Neural cell (in vitro differentiated cells): Measurements from ENCODE around the gene PRKD1. TPM values are rescaled to one million over a fixed set of nuclear protein-coding genes. Genes with fewer than 3 reads are reported as not detected.

ENCODE experiments used
- H2AFZ ChIP-seq: fragments of 200-600, 300-800 bp; sonication (generic), shearing (Covaris generic); 2 replicates; pipeline ENCODE4 v1.6.0; 2014; ENCODE audit warnings: low read depth, mild to moderate bottlenecking, antibody characterized with exemption, low read length, moderate library complexity
- H3F3A ChIP-seq: fragments of 200-600 bp; shearing (Covaris generic); 2 replicates; pipeline ENCODE4 v1.6.1; 2016; ENCODE audit warnings: mild to moderate bottlenecking, moderate library complexity, mixed read lengths, antibody characterized with exemption, low read length; ENCODE audit not compliant: insufficient read depth, poor library complexity, severe bottlenecking
- H3K27ac ChIP-seq: fragments of 200-600, 300-800 bp; sonication (generic), shearing (Covaris generic); 2 replicates; pipeline ENCODE4 v1.5.1; 2014; ENCODE audit warnings: mild to moderate bottlenecking, low read length, moderate library complexity
- H3K27me3 ChIP-seq: fragments of 300-800, 200-600 bp; sonication (generic), shearing (Covaris generic); 2 replicates; pipeline ENCODE4 v1.6.0; 2014; ENCODE audit warnings: mild to moderate bottlenecking, low read depth, low read length, moderate library complexity; ENCODE audit not compliant: insufficient read depth
- H3K36me3 ChIP-seq: fragments of 300-800, 200-600 bp; sonication (generic), shearing (Covaris generic); 2 replicates; pipeline ENCODE4 v1.5.1; 2014; ENCODE audit warnings: mild to moderate bottlenecking, antibody characterized with exemption, low read length, moderate library complexity; ENCODE audit not compliant: insufficient read depth
- H3K4me2 ChIP-seq: fragments of 300-800, 200-600 bp; sonication (generic), shearing (Covaris generic); 2 replicates; pipeline ENCODE4 v1.6.0; 2014; ENCODE audit warnings: mild to moderate bottlenecking, low read length
- H3K4me3 ChIP-seq: fragments of 300-800, 200-600 bp; sonication (generic), shearing (Covaris generic); 2 replicates; pipeline ENCODE4 v1.5.1; 2014; ENCODE audit warnings: mild to moderate bottlenecking, low read length, moderate library complexity
- H3K79me2 ChIP-seq: fragments of 200-600 bp; shearing (Covaris generic); replicated peaks from 2 replicates; pipeline ENCODE4 v1.6.0; 2014; ENCODE audit warnings: mild to moderate bottlenecking, low read length, moderate library complexity; ENCODE audit not compliant: insufficient read depth
- H3K9ac ChIP-seq: fragments of 300-800, 200-600 bp; sonication (generic), shearing (Covaris generic); 2 replicates; pipeline ENCODE4 v1.6.1; 2016; ENCODE audit warnings: mild to moderate bottlenecking, low read length, mixed read lengths
- H3K9me2 ChIP-seq: fragments of 200-600 bp; shearing (Covaris generic); 2 replicates; pipeline ENCODE4 v1.6.1; 2016; ENCODE audit warnings: mild to moderate bottlenecking, low read length, mixed read lengths; ENCODE audit not compliant: insufficient read depth
- H3K9me3 ChIP-seq: fragments of 200-600, 300-800 bp; sonication (generic), shearing (Covaris generic); 2 replicates; pipeline ENCODE4 v1.6.1; 2016; ENCODE audit warnings: mild to moderate bottlenecking, mixed run types, low read length, moderate library complexity, mixed read lengths
- H4K20me1 ChIP-seq: fragments of 200-600 bp; shearing (Covaris generic); 2 replicates; pipeline ENCODE4 v1.6.1; 2016; ENCODE audit warnings: mild to moderate bottlenecking, mixed run types; ENCODE audit not compliant: insufficient read depth
- CTCF ChIP-seq: fragments of 450-650 bp; IDR thresholded peaks from 2 replicates; pipeline ENCODE4 v1.5.1; 2014; ENCODE audit warnings: antibody characterized with exemption, mild to moderate bottlenecking, moderate library complexity; ENCODE audit not compliant: poor library complexity, severe bottlenecking
- EP300 ChIP-seq: fragments of 450-650 bp; conservative IDR thresholded peaks from 2 replicates; pipeline ENCODE4 v1.6.1; 2014; ENCODE audit warnings: antibody characterized with exemption, mild to moderate bottlenecking, moderate library complexity; ENCODE audit not compliant: poor library complexity, severe bottlenecking
- EZH2 ChIP-seq: fragments of 200-600, 300-800 bp; shearing (Covaris generic), sonication (generic); IDR thresholded peaks from 2 replicates; pipeline ENCODE4 v1.6.1; 2014; ENCODE audit warnings: antibody characterized with exemption, low read length, borderline replicate concordance, mild to moderate bottlenecking; ENCODE audit not compliant: insufficient read depth, poor library complexity, severe bottlenecking
- MXI1 ChIP-seq: fragments of 450-650 bp; conservative IDR thresholded peaks from 2 replicates; pipeline ENCODE4 v1.6.1; 2014; ENCODE audit warnings: antibody characterized with exemption, mild to moderate bottlenecking; ENCODE audit not compliant: poor library complexity, severe bottlenecking
- POLR2AphosphoS5 ChIP-seq: IDR thresholded peaks from 2 replicates; pipeline ENCODE4 v1.6.1; 2012
- RAD21 ChIP-seq: fragments of 450-650 bp; conservative IDR thresholded peaks from 2 replicates; pipeline ENCODE4 v1.6.1; 2014; ENCODE audit warnings: antibody characterized with exemption, mild to moderate bottlenecking, moderate library complexity
- REST ChIP-seq: IDR thresholded peaks from 2 replicates; pipeline ENCODE4 v1.6.1; 2012; ENCODE audit warnings: borderline replicate concordance
- SMC3 ChIP-seq: fragments of 450-650 bp; conservative IDR thresholded peaks from 2 replicates; pipeline ENCODE4 v1.6.1; 2014; ENCODE audit warnings: antibody characterized with exemption, mild to moderate bottlenecking, moderate library complexity; ENCODE audit not compliant: poor library complexity
- TAF1 ChIP-seq: IDR thresholded peaks from 2 replicates; pipeline ENCODE4 v1.6.1; 2012; ENCODE audit warnings: low read depth
- polyA plus RNA-seq: library from polyadenylated mRNA; depleted of rRNA; stranded (reverse); fragments of >200 nt; gene quantifications from 2 replicates; pipeline ENCODE4 v1.2.3, GENCODE V29; 2014

Gene PRKD1
- polyA plus RNA-seq, 1 donor from 2014 or later: 9.6 TPM

- Histone ChIP-seq H3K36me3 (no peaks in the 10 kb centered on the region), H3K4me3 (peak overlapping the region; percentile 85), H2AFZ (no peak overlapping the region), H3K79me2 (peaks cover 39% of the 10 kb centered on the region), H3K9me3 (no peaks in the 10 kb centered on the region), H3K27me3 (no peaks in the 10 kb centered on the region), H3K9me2 (no peaks in the 10 kb centered on the region), H3F3A (no peaks in the 10 kb centered on the region), H3K9ac (peak overlapping the region; percentile 72), H4K20me1 (no peaks in the 10 kb centered on the region), H3K27ac (no peak overlapping the region), H3K4me2 (no peak overlapping the region)
- no peak for TF ChIP-seq EP300
- no peak for TF ChIP-seq MXI1
- no peak for TF ChIP-seq POLR2AphosphoS5
- TF ChIP-seq SMC3: no peak
- TF ChIP-seq REST: no peak
- TF ChIP-seq RAD21: no peak
- no peak for TF ChIP-seq EZH2
- TF ChIP-seq CTCF: no peak
- TF ChIP-seq TAF1: no peak
Measured at GRCh38 chr14:29928117-29928640, 532 bp upstream of the PRKD1 start.

DNA sequence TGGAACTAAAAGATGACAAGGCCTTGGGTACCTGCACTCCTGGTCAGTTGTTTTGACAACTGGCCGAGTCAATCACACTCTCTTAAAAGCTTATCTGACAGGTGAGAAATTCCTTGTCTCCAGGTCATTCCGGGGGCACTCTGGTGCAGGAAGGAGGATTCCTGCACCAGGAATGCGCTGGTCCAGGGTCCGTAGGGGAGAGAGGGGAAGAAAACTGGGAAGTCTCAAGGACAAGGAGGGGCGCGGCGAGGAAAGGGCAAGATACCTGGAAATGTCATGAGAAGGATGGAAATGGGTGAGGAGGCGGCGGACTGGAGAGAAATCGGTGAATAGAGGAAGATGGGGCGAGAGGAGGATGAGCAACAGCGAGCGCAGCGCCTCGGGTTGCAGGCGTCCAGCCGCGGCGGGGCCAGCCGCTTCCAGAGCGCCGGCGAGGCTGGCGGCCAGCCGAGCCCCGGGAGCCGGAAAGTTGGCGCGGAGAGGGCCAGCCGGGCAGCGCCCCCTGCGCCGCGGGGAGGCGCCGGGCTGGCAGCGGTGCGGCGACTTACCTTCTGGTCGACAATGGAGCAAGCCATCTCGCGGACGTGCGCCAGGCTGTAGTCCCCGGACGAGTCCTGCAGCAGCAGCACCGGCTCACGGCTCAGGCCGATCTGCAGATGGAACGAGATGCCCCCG, 809 bp downstream of the PRKD1 start:
- Histone ChIP-seq H3K9me3 (no peaks in the 10 kb centered on the region), H3K9me2 (no peaks in the 10 kb centered on the region), H3F3A (no peaks in the 10 kb centered on the region), H3K27me3 (no peaks in the 10 kb centered on the region), H4K20me1 (no peaks in the 10 kb centered on the region), H3K79me2 (peaks cover 50% of the 10 kb centered on the region), H3K4me2 (peak overlapping the region; percentile 89), H3K4me3 (peak overlapping the region; percentile 85), H3K27ac (peak overlapping the region; percentile 12), H3K9ac (peak overlapping the region; percentile 72), H2AFZ (peak overlapping the region; percentile 45), H3K36me3 (no peaks in the 10 kb centered on the region)
- no peak for TF ChIP-seq POLR2AphosphoS5
- peak; percentile 44 for TF ChIP-seq RAD21
- peak; percentile 71 for TF ChIP-seq REST
- TF ChIP-seq CTCF: no peak
- peak; percentile 41 for TF ChIP-seq SMC3
- peak; percentile 18 for TF ChIP-seq MXI1
